ENCODE results near the gene TMEM38B.
"Not testable (repeated sequence)": the region's sequence is repeated elsewhere in the genome, so short reads cannot be mapped to it uniquely, and the experiment has no call there.

The TMEM38B gene

DNA sequence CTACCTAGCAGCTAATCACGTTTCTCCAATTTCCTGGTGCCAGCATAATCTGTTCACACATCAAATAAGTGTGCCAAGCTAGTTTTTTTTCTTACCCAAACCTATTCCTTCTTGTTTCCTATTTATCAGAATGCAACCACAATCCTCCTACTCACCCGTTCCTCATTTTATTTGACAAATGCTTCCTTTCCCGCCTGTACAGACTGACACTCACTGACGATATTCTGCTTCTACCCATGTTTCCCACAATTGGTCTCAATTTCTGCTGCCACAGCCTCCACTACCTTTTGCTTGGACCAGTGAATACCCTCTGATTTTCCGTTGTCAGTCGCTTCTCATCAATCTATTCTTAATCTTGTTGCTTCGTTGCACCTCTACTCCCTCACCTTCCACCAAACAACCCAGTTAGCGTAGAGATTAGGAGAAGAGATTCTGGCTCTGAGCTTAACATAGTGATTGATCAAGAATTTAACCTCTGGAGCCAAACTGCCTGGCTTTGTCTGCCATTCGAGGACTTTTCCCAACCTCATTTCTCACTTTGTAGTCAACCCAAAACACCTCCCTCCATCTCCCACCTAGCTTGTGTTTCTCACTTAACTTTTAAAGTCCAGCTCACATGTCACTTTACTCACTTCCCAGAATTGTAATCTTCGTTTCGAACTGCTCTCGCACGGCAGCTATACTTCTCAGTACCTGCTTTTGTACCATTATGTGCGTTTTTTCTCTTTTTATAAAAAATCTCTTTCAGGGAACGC is 729 bp upstream of the TMEM38B start:
- Histone ChIP-seq H3K36me3 (ENCODE audit: insufficient read depth, low read length) (no peaks in the 10 kb centered on the region), H3K4me3 (peak overlapping the region; percentile 95), H3K9me3 (ENCODE audit: low read depth, low read length) (no peaks in the 10 kb centered on the region), H3K9ac (ENCODE audit: insufficient read length) (peak overlapping the region; percentile 64), H3K27ac (no peak overlapping the region)
- TF ChIP-seq FOXP2 (optimal IDR thresholded peaks at IDR 0.05; ENCODE audit: control extremely low read depth, extremely low read length, insufficient read depth) (no peak), EZH2 (IDR thresholded peaks at IDR 0.05) (no peak), POLR2AphosphoS5 (IDR thresholded peaks at IDR 0.05; ENCODE audit: borderline replicate concordance, low read depth, low read length) (no peak)
- DNase-seq (ENCODE audit: low read depth, low spot score): no peak

DNA sequence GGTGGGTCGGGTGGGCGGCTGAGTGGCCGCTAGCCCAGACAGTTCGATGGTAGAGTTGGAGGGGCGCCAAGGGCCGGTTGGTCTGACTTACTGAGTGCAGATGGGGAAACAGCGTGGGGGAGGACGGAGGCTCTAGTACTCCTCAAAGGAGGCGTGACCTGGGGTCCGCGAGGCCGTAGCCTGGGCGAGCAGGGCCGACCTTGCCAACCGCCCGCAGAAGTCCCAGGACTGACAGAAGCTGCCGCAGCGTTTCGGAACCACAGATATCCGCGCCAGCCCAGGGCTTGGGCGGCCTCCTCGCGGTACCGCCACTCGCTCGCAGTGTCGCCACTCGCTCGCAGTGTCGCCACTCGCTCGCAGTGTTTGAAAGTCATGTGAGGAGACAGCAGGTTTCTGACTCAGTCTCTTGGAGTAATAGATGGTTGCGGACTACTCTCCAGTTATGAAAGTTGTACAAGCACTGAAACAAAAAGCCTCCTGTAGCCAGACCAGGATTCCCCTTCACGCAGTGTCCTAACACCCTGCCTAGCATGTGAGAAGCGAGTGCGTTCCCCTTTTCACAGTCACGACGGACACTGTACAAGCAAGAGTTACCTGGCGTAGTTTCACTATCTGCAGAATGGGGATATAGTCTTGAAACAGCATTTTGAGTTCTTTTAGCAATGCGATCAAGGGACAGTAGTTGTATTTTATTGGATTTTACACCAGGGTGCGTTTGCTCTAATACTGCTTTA is 674 bp downstream of the TMEM38B start:
- TF ChIP-seq POLR2AphosphoS5 (IDR thresholded peaks at IDR 0.05; ENCODE audit: borderline replicate concordance, low read depth, low read length) (no peak), EZH2 (IDR thresholded peaks at IDR 0.05) (no peak), FOXP2 (optimal IDR thresholded peaks at IDR 0.05; ENCODE audit: control extremely low read depth, extremely low read length, insufficient read depth) (no peak)
- no peaks in the 10 kb centered on the region for H3K9me3 ChIP-seq (ENCODE audit: low read depth, low read length)
- H3K27ac ChIP-seq: no peak overlapping the region
- H3K9ac ChIP-seq (ENCODE audit: insufficient read length): peak overlapping the region; percentile 64
- H3K36me3 ChIP-seq (ENCODE audit: insufficient read depth, low read length): no peaks in the 10 kb centered on the region
- DNase-seq (ENCODE audit: low read depth, low spot score): no peak
- H3K4me3 ChIP-seq: peak overlapping the region; percentile 95

DNA sequence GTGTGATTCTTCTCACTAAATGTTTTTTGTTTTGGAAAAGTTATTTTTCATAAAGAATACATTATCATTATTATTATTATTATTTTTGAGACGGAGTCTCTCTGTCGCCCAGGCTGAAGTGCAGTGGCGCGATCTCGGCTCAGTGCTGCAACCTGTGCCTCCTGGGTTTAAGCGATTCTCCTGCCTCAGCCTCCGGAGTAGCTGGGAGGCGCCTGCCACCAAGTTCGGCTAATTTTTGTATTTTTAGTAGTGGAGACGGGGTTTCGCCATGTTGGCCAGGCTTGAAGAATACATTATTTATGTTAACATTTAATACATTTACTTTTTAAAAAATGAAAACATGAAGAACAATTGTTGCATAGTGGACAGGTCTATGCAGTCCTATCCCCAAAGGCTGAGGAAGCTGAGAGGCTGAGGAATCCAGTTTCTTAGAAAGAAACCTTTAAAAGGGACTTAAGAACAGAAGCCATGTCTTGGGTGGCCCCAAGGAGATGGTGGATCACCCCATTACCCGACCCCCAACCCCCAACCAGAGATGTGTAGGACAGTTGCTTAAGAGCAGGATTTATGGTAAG is 2.0 kb downstream of the TMEM38B start:
- no peak overlapping the region for H3K27ac ChIP-seq

DNA sequence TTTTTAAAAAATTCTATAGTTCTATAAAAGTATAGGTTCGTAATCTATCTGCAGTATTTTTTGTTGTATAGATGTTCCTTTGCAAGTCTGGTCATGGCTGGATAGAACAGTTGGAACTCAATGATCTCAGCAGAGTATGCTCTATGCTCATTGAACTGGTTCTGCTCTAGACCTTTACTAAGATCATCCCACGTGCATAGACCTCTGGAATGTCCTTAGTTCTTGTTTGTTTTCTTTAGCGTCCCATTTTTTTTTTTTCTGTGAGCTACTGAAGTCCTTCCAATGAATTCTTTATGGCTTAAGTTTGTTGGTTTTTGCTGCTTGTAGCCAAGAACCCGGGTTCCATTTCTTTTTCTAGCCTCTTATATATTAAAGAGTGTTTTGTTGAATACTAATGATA is 3.5 kb downstream of the TMEM38B start:
- DNase-seq (ENCODE audit: low read depth, low spot score): no peak
- TF ChIP-seq FOXP2 (optimal IDR thresholded peaks at IDR 0.05; ENCODE audit: control extremely low read depth, extremely low read length, insufficient read depth): no peak
- Histone ChIP-seq H3K36me3 (ENCODE audit: insufficient read depth, low read length) (no peaks in the 10 kb centered on the region), H3K9me3 (ENCODE audit: low read depth, low read length) (no peaks in the 10 kb centered on the region), H3K27ac (no peak overlapping the region), H3K9ac (ENCODE audit: insufficient read length) (no peak overlapping the region), H3K4me3 (no peak overlapping the region)

More for the DNA sequence above, 2.0 kb downstream of the TMEM38B start:
- no peak for TF ChIP-seq POLR2AphosphoS5 (IDR thresholded peaks at IDR 0.05; ENCODE audit: borderline replicate concordance, low read depth, low read length)
- no peak for TF ChIP-seq FOXP2 (optimal IDR thresholded peaks at IDR 0.05; ENCODE audit: control extremely low read depth, extremely low read length, insufficient read depth)
- TF ChIP-seq EZH2 (IDR thresholded peaks at IDR 0.05): no peak
- Histone ChIP-seq H3K36me3 (ENCODE audit: insufficient read depth, low read length) (no peaks in the 10 kb centered on the region), H3K9me3 (ENCODE audit: low read depth, low read length) (no peaks in the 10 kb centered on the region), H3K9ac (ENCODE audit: insufficient read length) (no peak overlapping the region), H3K4me3 (no peak overlapping the region)
- no peak for DNase-seq (ENCODE audit: low read depth, low spot score)

DNA sequence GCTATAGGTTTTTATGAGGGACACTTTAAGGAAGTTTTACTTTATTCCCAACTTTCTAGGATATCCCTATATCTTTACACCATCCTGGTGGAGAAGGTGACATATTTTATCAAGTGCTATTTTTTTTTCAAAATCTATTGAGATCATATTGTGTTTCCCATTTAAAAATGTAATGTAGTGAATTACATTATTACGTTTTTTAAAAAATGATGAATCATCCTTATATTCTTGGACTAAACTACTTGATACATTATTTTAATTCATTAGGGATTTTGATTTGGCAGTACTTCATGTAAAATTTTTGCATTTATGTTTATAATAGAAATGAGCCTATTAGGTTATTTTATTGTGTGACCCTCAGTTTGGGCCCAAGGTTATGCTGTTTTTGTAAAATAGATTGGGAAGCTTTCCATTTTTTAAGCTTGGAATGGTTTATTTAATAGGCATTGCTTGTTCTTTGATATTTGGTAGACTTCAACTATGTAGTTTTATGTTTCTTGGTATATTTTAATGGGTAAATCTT is 4.1 kb downstream of the TMEM38B start:
- Histone ChIP-seq H3K36me3 (ENCODE audit: insufficient read depth, low read length) (no peaks in the 10 kb centered on the region), H3K9me3 (ENCODE audit: low read depth, low read length) (no peaks in the 10 kb centered on the region), H3K27ac (no peak overlapping the region), H3K4me3 (no peak overlapping the region), H3K9ac (ENCODE audit: insufficient read length) (no peak overlapping the region)
- DNase-seq (ENCODE audit: low read depth, low spot score): no peak
- TF ChIP-seq FOXP2 (optimal IDR thresholded peaks at IDR 0.05; ENCODE audit: control extremely low read depth, extremely low read length, insufficient read depth) (no peak), EZH2 (IDR thresholded peaks at IDR 0.05) (no peak), POLR2AphosphoS5 (IDR thresholded peaks at IDR 0.05; ENCODE audit: borderline replicate concordance, low read depth, low read length) (no peak)

DNA sequence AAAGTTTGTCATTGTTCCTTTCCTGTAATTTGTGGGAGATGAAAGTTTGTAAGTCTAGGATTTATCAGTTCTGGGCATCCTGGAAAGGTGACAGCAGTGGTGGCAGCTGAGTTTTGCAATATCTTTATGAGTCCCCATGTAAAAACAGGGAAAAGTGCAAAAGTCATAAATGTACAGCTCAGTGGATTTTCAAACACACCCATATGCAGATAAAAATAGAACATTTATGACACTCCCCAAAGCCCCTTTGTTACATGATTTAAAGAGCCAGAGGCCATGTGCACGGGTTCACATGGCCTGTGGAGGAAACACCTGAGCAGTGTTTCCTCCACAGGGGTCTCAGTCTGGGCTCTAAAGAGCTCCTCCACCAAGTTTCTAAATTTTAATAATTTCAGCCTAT is 6.3 kb downstream of the TMEM38B start:
- Histone ChIP-seq H3K4me3 (no peak overlapping the region), H3K27ac (no peak overlapping the region), H3K9me3 (ENCODE audit: low read depth, low read length) (no peaks in the 10 kb centered on the region), H3K9ac (ENCODE audit: insufficient read length) (no peak overlapping the region), H3K36me3 (ENCODE audit: insufficient read depth, low read length) (no peaks in the 10 kb centered on the region; the same call in 1 of the 2 replicates)
- no peak for TF ChIP-seq POLR2AphosphoS5 (IDR thresholded peaks at IDR 0.05; ENCODE audit: borderline replicate concordance, low read depth, low read length)
- no peak for TF ChIP-seq FOXP2 (optimal IDR thresholded peaks at IDR 0.05; ENCODE audit: control extremely low read depth, extremely low read length, insufficient read depth)
- no peak for TF ChIP-seq EZH2 (IDR thresholded peaks at IDR 0.05)
- DNase-seq (ENCODE audit: low read depth, low spot score): no peak

DNA sequence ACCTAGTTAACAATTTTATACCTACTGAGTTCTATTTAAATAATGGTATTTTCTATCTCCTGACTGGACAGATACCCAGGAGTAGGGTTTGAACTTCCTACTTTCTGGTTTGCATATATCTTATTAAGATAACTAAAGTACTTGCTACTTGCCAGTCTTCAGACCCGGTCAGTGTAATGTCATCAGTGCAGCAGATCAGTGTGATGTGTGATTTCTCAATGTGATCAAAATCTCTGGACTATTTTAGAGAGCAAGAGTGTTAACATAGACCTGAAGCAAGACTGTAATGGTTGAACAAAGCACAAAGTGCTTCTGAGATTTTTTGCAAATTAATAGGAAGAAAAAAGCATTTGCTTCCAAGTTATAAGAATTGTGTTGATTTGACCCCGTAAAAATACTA is 6.8 kb downstream of the TMEM38B start:
- TF ChIP-seq EZH2 (IDR thresholded peaks at IDR 0.05) (no peak), POLR2AphosphoS5 (IDR thresholded peaks at IDR 0.05; ENCODE audit: borderline replicate concordance, low read depth, low read length) (no peak)
- H3K9ac ChIP-seq (ENCODE audit: insufficient read length): no peak overlapping the region
- no peaks in the 10 kb centered on the region; the same call in 1 of the 2 replicates for H3K36me3 ChIP-seq (ENCODE audit: insufficient read depth, low read length)
- H3K27ac ChIP-seq: no peak overlapping the region
- no peaks in the 10 kb centered on the region for H3K9me3 ChIP-seq (ENCODE audit: low read depth, low read length)
- DNase-seq (ENCODE audit: low read depth, low spot score): no peak
- no peak overlapping the region for H3K4me3 ChIP-seq

DNA sequence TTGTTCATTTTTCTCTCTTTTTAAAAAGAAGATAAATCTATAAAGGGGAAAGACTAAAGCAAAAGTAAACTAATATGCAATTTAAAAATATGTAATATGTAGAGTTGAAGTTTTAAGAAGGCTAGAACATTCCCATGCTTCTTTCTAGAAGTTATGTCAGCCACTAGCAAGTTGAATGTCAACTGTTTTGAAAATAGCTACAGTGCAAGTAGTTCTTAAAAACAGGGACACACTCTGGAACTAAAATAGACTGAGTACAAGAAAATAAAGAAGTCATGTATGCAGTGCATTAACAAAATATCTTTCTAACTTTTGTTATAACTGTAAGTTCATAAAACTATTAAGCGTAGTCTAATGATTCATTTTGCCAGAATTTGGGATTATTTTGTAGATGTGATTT is 7.9 kb downstream of the TMEM38B start:
- Histone ChIP-seq H3K9me3 (ENCODE audit: low read depth, low read length) (no peaks in the 10 kb centered on the region), H3K4me3 (no peak overlapping the region), H3K27ac (no peak overlapping the region), H3K9ac (ENCODE audit: insufficient read length) (no peak overlapping the region), H3K36me3 (ENCODE audit: insufficient read depth, low read length) (no peaks in the 10 kb centered on the region; the same call in 1 of the 2 replicates)
- no peak for TF ChIP-seq FOXP2 (optimal IDR thresholded peaks at IDR 0.05; ENCODE audit: control extremely low read depth, extremely low read length, insufficient read depth)
- no peak for TF ChIP-seq EZH2 (IDR thresholded peaks at IDR 0.05)
- no peak for TF ChIP-seq POLR2AphosphoS5 (IDR thresholded peaks at IDR 0.05; ENCODE audit: borderline replicate concordance, low read depth, low read length)
- DNase-seq (ENCODE audit: low read depth, low spot score): no peak

DNA sequence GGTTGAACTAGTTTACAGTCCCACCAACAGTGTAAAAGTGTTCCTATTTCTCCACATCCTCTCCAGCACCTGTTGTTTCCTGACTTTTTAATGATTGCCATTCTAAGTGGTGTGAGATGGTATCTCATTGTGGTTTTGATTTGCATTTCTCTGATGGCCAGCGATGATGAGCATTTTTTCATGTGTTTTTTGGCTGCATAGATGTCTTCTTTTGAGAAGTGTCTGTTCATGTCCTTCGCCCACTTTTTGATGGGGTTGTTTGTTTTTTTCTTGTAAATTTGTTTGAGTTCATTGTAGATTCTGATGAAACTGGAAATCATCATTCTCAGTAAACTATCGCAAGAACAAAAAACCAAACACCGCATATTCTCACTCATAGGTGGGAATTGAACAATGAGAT is 9.3 kb downstream of the TMEM38B start:
- not testable (repeated sequence) for DNase-seq (ENCODE audit: low read depth, low spot score); H3K27ac ChIP-seq; H3K9me3 ChIP-seq (ENCODE audit: low read depth, low read length); H3K4me3 ChIP-seq; H3K36me3 ChIP-seq (ENCODE audit: insufficient read depth, low read length); H3K9ac ChIP-seq (ENCODE audit: insufficient read length)
